Astrocyte of the spinal cord (primary cell): Measurements from ENCODE around the gene XRCC5.
A peak's percentile ranks its signal among the peaks of the same experiment; 100 is the strongest.

Experiments
- DNase-seq: peaks from one replicate; pipeline ENCODE4 v3.0.0; 2011; ENCODE audit warnings: low read depth, low spot score
- H3K4me3 ChIP-seq: 2 replicates; pipeline ENCODE4 v1.5.1; 2011; ENCODE audit warnings: low read depth, mild to moderate bottlenecking, low read length, moderate library complexity
- in situ Hi-C: cut with HindIII; loops from 2 replicates; pipeline ENCODE4 v1.10.0; 2017; ENCODE audit warnings: low sequenced_read_pairs
- TF ChIP-seq, protein P1 (sequence below): IDR thresholded peaks from 2 replicates; pipeline ENCODE4 v1.5.1; 2012; ENCODE audit warnings: low read depth, mild to moderate bottlenecking, low read length, inconsistent platforms

The XRCC5 gene

DNA sequence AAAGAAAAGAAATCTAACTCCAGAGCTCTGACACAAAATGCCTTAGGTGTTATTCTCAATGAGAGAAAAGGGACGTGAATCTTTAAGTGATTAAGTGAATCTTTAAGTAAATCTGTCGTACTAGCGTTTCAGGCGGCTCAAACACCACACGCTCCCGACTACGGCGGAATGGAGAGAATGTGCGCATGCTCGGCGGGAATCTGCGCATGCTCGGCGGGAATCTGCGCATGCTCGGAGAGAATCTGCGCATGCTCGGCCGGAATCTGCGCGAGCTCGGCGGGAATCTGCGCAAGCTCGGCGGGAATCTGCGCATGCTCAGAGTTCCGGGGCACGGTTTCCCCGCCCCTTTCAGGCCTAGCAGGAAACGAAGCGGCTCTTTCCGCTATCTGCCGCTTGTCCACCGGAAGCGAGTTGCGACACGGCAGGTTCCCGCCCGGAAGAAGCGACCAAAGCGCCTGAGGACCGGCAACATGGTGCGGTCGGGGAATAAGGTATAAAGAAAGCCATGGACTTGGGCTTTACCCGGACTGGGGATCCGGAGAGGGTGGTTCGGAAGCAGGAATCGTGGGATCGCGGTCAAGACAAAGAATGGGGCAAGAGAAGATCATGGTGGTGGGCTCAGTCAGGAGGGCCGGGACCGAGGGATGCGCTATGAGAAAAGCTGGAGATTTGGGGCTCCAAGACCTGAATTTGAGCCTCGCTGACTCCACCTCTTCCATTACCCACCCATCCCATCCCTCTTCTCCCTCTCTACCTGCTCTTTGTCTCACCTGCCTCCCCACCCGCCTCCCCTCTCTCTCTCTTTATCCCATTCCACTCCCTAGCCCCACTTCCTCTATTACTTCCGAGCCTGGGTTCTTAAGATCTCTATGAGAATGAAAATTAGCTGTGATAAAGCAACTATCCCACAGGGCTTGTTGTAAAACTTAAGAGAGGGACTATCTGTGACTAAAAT lies at the start of gene XRCC5:
XRCC5 (plus strand) TSS at position 382 of the 955 bp plus-strand sequence; CDS start at position 471, 89 bp downstream.
- peak within 1 kb of the TSS; percentile 99 for H3K4me3 ChIP-seq
- TF ChIP-seq, protein P1, sequence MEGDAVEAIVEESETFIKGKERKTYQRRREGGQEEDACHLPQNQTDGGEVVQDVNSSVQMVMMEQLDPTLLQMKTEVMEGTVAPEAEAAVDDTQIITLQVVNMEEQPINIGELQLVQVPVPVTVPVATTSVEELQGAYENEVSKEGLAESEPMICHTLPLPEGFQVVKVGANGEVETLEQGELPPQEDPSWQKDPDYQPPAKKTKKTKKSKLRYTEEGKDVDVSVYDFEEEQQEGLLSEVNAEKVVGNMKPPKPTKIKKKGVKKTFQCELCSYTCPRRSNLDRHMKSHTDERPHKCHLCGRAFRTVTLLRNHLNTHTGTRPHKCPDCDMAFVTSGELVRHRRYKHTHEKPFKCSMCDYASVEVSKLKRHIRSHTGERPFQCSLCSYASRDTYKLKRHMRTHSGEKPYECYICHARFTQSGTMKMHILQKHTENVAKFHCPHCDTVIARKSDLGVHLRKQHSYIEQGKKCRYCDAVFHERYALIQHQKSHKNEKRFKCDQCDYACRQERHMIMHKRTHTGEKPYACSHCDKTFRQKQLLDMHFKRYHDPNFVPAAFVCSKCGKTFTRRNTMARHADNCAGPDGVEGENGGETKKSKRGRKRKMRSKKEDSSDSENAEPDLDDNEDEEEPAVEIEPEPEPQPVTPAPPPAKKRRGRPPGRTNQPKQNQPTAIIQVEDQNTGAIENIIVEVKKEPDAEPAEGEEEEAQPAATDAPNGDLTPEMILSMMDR: no peak
- in situ Hi-C loops: no loop called here
- peak; percentile 97 for DNase-seq

DNA sequence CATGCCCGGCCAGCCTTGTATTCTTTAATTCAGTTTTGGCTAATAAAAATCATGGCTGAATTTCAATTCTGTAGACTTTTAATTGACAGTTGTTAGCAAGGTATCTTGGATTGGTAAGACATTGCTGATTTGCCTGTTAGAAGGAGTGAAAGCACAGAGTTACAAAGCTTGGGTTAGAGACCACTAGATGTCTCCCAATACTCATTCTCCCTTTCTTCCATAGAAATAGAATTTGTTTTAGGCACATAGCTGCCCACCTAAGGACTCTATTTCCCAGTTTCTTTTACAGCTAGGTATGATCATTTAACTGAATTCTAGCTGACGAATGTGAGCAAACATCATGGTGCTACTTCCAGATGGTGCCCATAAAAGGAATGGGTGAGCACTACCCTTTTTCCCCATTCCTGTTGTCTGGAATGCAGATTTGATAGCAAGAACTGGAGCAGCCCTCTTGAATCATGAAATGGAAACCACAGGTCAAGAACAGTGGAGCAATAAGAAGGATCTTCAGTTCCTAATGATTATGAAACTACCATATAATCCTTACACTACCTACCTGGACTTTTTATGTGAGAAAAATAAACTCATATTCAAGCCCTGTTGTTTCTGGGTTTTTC lies 45.0 kb upstream of the XRCC5 start:
- no peak for DNase-seq
- in situ Hi-C loops: no loop called here
- no peak overlapping the region for H3K4me3 ChIP-seq
- TF ChIP-seq, protein P1: peak; percentile 47

GRCh38 chr2:216064665-216065064 lies 44.5 kb upstream of the XRCC5 start:
- H3K4me3 ChIP-seq: no peak overlapping the region
- in situ Hi-C loops: no loop called here
- TF ChIP-seq, protein P1: no peak
- no peak for DNase-seq

DNA sequence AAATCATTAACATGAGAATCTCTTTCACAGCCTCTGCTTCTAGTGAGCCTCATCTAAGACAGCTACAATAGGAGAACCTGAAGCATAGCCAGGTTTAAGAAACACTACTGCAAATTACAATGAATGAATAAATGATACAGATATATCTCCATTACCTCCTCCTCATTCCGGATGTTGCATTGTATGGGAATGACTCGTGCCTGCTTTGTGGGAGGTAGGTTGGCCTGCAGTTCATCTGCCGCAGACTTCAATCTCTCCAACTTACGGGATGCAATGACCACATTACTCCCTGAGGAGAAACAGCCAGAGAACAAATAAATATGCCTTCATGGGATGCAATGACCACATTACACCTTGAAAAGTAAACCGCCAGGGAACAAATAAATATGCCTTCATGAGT lies 42.9 kb upstream of the XRCC5 start:
- DNase-seq: peak; percentile 90
- TF ChIP-seq, protein P1: no peak
- no peak overlapping the region for H3K4me3 ChIP-seq
- in situ Hi-C loops: no loop called here

DNA sequence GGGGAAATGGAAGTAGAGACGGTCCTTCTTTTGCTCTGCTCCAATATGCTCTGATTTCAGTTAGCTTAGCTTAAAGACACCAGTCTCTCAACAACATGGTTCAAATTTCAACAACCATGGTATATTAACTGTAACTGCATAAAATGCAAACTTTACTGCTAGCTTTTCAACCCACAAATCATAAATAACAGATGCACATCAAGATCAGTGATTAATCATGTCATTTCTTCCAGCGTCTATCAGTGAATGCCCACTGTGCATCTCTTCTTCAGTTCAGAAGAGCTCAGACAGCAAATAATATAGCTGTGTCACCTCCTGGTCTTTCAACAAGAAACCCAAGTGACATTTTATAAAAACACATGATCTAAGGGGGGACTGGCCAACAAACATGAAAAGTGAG lies 40.1 kb upstream of the XRCC5 start:
- TF ChIP-seq, protein P1: no peak
- in situ Hi-C loops: no loop called here

DNA sequence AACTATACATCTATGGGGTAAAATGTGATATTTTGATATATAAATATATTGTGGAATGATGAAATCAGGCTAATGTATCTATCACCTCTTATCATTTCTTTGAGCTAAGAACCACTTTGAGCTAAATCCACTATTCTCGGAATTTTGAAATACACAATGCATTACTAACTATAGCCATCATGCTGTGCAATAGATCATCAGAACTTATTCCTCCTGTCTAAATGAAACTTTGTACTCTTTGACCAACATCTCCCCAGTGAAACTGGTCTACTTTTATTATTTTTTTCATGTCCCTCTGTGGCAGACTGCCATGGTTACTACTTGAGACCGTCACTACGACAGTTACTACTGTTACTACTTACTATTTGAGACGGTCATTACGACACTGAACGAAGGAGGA lies 39.0 kb upstream of the XRCC5 start:
- DNase-seq: no peak
- in situ Hi-C loops: no loop called here
- no peak overlapping the region for H3K4me3 ChIP-seq
- TF ChIP-seq, protein P1: no peak

More for the DNA sequence above, 40.1 kb upstream of the XRCC5 start:
- DNase-seq: no peak
- H3K4me3 ChIP-seq: no peak overlapping the region
